ENCODE data around the gene L3MBTL4.

DNA sequence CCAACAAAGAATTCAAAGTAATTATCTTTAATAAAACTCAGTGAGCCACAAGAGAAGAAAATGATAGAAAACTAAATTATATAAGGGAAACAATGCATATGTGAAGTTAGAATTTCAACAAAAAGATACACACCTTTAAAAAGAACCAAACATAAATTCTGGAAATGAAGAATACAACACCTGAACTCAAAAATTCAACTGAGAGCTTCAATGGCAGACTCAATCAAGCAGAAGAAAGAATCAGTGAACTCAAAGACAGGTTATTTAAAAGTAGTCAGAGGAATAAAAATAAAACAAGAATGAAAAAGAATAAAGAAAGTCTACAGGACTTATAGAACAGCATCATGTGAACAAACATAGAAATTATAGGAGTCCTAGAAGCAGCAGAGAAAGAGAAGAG is 73.4 kb downstream of the L3MBTL4 start:
- TF ChIP-seq, protein P1, sequence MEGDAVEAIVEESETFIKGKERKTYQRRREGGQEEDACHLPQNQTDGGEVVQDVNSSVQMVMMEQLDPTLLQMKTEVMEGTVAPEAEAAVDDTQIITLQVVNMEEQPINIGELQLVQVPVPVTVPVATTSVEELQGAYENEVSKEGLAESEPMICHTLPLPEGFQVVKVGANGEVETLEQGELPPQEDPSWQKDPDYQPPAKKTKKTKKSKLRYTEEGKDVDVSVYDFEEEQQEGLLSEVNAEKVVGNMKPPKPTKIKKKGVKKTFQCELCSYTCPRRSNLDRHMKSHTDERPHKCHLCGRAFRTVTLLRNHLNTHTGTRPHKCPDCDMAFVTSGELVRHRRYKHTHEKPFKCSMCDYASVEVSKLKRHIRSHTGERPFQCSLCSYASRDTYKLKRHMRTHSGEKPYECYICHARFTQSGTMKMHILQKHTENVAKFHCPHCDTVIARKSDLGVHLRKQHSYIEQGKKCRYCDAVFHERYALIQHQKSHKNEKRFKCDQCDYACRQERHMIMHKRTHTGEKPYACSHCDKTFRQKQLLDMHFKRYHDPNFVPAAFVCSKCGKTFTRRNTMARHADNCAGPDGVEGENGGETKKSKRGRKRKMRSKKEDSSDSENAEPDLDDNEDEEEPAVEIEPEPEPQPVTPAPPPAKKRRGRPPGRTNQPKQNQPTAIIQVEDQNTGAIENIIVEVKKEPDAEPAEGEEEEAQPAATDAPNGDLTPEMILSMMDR (IDR thresholded peaks at IDR 0.05 in 8 of 11, conservative IDR thresholded peaks at IDR 0.05 in 3 of 11), result no peak
- TF ChIP-seq POLR2A (IDR thresholded peaks at IDR 0.05) (no peak), POLR2AphosphoS5 (IDR thresholded peaks at IDR 0.05) (no peak)

Measured in spleen (tissue), 7 donors.